Chondrocyte (in vitro differentiated cells): ENCODE measurements around the gene RBMS1. TPM values are rescaled to one million over a fixed set of nuclear protein-coding genes. Genes with fewer than 3 reads are reported as not detected.

Experiments used
- DNase-seq: peaks from one replicate; pipeline ENCODE4 v3.0.0; 2021; ENCODE audit warnings: mixed read lengths, low spot score
- H3K27ac Mint-ChIP-seq: one replicate; pipeline ENCODE4 v1.8.0; 2021; ENCODE audit warnings: mild to moderate bottlenecking, moderate library complexity, mixed read lengths; ENCODE audit not compliant: unreplicated experiment
- H3K27me3 Mint-ChIP-seq: 2 replicates; pipeline ENCODE4 v1.8.0; 2021; ENCODE audit warnings: low read depth, mixed read lengths
- H3K36me3 Mint-ChIP-seq: 2 replicates; pipeline ENCODE4 v1.8.0; 2021; ENCODE audit warnings: low read depth, mixed read lengths
- H3K4me1 Mint-ChIP-seq: 2 replicates; pipeline ENCODE4 v1.8.0; 2021; ENCODE audit warnings: low read depth, mild to moderate bottlenecking, mixed read lengths
- H3K4me3 Mint-ChIP-seq: one replicate; pipeline ENCODE4 v1.8.0; 2021; ENCODE audit warnings: mild to moderate bottlenecking, moderate library complexity, mixed read lengths; ENCODE audit not compliant: unreplicated experiment
- H3K9me3 Mint-ChIP-seq: 2 replicates; pipeline ENCODE4 v1.8.0; 2021; ENCODE audit warnings: low read depth, mixed read lengths
- CTCF ChIP-seq: fragments of 200-600 bp; sonication (generic); IDR thresholded peaks from 2 replicates; pipeline ENCODE4 v1.5.0; 2021; ENCODE audit warnings: antibody characterized with exemption, mild to moderate bottlenecking, moderate library complexity
- total RNA-seq: library from RNA; stranded (reverse); gene quantifications from 3 replicates; pipeline ENCODE4 v1.2.1, GENCODE V29; 2021

RBMS1 gene
- total RNA-seq, 1 donor from 2014 or later: 133 TPM

GRCh38 chr2:160277151-160277550 lies 216.5 kb downstream of the RBMS1 start:
- DNase-seq: no peak
- no peaks in the 10 kb centered on the region for H3K9me3 Mint-ChIP-seq
- peaks cover 64% of the 10 kb centered on the region for H3K4me1 Mint-ChIP-seq
- H3K4me3 Mint-ChIP-seq: no peak overlapping the region
- no peak overlapping the region for H3K27ac Mint-ChIP-seq
- H3K27me3 Mint-ChIP-seq: no peaks in the 10 kb centered on the region
- no peak for TF ChIP-seq CTCF
- peaks cover 57% of the 10 kb centered on the region for H3K36me3 Mint-ChIP-seq

- H3K4me1 Mint-ChIP-seq: peaks cover 76% of the 10 kb centered on the region
- TF ChIP-seq CTCF: no peak
- H3K27ac Mint-ChIP-seq: peak overlapping the region; percentile 30
- H3K27me3 Mint-ChIP-seq: no peaks in the 10 kb centered on the region
- no peak for DNase-seq
- H3K36me3 Mint-ChIP-seq: peaks cover 66% of the 10 kb centered on the region
- H3K4me3 Mint-ChIP-seq: no peak overlapping the region
- no peaks in the 10 kb centered on the region for H3K9me3 Mint-ChIP-seq
Observed at GRCh38 chr2:160275656-160276055, 218.0 kb downstream of the RBMS1 start.

- TF ChIP-seq CTCF: no peak
- Mint-ChIP-seq H3K36me3 (peaks cover 49% of the 10 kb centered on the region), H3K27ac (peak overlapping the region; percentile 97), H3K4me1 (peaks cover 92% of the 10 kb centered on the region), H3K9me3 (no peaks in the 10 kb centered on the region), H3K27me3 (no peaks in the 10 kb centered on the region), H3K4me3 (no peak overlapping the region)
- DNase-seq: no peak
Observed at GRCh38 chr2:160271171-160272086, 222.2 kb downstream of the RBMS1 start.

- DNase-seq: no peak
- Mint-ChIP-seq H3K4me3 (peak overlapping the region; percentile 44), H3K36me3 (peaks cover 44% of the 10 kb centered on the region), H3K27ac (peak overlapping the region; percentile 97), H3K9me3 (no peaks in the 10 kb centered on the region), H3K27me3 (no peaks in the 10 kb centered on the region), H3K4me1 (peaks cover 96% of the 10 kb centered on the region)
- TF ChIP-seq CTCF: no peak
Observed at GRCh38 chr2:160270571-160271113, 223.0 kb downstream of the RBMS1 start.

- DNase-seq: peak; percentile 93
- TF ChIP-seq CTCF: peak; percentile 83
- H3K4me1 Mint-ChIP-seq: peaks cover 92% of the 10 kb centered on the region
- peaks cover 40% of the 10 kb centered on the region for H3K36me3 Mint-ChIP-seq
- peak overlapping the region; percentile 97 for H3K27ac Mint-ChIP-seq
- no peaks in the 10 kb centered on the region for H3K27me3 Mint-ChIP-seq
- no peaks in the 10 kb centered on the region for H3K9me3 Mint-ChIP-seq
- H3K4me3 Mint-ChIP-seq: peak overlapping the region; percentile 62
Observed at GRCh38 chr2:160269803-160270570, 223.6 kb downstream of the RBMS1 start.
